Measurements from ENCODE around the gene ORAI3.

Gene ORAI3

DNA sequence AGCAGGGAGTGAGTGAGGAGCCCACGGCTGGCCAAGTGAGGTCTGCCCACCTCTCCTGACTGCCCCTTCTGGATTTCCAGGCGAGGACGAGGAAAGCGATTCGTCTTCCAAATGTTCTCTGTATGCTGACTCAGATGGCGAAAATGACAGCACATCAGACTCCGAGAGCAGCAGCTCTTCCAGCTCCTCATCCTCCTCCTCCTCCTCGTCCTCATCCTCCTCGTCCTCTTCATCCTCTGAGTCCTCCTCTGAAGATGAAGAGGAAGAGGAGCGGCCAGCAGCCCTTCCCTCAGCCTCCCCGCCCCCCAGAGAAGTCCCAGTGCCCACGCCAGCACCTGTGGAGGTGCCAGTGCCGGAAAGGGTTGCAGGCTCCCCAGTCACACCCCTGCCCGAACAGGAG, 22.4 kb downstream of the ORAI3 start:
- DNase-seq (ENCODE audit: low read depth in 2 of 2) = no peak

DNA sequence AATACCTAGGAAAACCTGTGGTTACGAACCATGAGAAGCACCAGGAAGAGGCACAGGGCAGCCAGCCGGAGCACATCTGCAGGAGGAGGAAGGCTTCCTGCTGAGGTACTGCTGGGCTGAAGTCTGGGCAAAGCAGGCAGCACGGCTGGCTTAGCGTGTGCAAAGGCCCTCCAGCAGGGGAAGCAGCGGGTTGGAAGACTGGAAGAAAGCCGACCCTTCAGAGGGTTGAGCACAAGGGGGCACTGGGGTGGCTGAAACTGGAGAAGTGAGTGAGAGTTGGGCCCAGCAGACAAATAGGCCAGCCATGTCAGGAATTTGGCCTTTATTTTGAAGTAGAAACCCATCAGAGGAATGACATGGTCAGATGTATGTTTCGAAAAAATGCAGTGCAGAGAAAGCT, 24.0 kb downstream of the ORAI3 start:
- no peak for DNase-seq (ENCODE audit: low read depth in 2 of 2)

DNA sequence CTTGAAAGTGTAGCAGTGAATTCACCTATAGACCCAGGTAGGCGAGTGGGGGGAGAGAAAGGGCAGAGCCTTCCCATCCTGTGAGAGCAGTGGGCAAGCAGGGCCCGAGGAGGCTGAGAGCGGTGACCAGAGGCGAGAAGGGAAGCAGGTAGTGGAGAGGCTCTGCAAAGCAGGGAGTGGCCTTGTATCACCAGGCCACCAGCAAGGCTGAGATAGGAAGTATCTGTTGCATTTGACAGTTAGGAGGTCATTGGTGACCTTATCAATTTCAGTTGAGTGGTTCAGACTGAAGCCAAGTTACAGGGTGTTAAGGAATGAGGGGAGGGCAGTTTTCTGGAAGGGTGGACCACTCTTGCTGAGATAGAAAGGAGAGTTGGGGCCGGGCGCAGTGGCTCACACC, 25.5 kb downstream of the ORAI3 start:
- DNase-seq (ENCODE audit: low read depth in 2 of 2) = no peak

DNA sequence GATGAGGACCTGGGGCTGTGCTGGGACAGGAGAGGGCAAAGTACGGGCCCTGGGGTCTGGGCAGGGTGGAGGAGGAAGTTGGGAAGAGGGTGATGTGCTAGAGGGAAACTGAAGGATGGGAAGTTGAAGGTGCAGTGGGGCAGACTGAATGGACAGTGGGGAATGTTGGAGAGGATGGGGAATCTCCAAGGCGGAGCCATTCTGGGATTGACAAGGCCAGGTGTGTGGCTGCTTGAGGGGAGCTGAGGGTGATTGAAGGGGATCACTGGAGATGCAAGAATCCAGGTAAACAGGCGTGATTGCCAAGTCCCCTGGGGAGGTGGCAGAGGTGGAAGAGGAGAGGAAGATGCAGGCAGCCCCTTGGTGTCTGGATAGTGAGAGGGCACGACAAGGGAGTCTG, 27.6 kb downstream of the ORAI3 start:
- no peak for DNase-seq (ENCODE audit: low read depth in 2 of 2)

DNA sequence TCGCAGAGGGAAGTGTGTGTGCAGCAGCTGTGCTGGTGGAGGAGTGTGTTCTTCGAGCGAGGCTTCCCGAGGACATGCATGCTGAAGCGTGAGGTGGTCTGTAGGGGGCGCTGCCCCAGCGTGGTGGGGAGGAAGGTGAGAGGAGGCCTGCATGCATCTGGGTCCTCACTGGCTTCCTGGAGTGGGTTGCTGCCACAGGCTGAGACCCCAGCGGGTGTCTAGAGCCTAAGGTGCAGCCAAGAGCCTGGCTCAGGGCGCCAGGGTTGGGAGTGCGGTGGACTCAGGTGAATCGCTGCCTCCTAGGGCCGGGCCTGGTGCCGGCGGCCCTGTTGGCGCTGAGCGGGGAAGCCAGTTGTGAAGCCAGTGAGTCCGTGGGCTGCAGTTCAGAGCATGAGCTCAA, 28.6 kb downstream of the ORAI3 start:
- DNase-seq (ENCODE audit: low read depth in 2 of 2) = no peak

DNA sequence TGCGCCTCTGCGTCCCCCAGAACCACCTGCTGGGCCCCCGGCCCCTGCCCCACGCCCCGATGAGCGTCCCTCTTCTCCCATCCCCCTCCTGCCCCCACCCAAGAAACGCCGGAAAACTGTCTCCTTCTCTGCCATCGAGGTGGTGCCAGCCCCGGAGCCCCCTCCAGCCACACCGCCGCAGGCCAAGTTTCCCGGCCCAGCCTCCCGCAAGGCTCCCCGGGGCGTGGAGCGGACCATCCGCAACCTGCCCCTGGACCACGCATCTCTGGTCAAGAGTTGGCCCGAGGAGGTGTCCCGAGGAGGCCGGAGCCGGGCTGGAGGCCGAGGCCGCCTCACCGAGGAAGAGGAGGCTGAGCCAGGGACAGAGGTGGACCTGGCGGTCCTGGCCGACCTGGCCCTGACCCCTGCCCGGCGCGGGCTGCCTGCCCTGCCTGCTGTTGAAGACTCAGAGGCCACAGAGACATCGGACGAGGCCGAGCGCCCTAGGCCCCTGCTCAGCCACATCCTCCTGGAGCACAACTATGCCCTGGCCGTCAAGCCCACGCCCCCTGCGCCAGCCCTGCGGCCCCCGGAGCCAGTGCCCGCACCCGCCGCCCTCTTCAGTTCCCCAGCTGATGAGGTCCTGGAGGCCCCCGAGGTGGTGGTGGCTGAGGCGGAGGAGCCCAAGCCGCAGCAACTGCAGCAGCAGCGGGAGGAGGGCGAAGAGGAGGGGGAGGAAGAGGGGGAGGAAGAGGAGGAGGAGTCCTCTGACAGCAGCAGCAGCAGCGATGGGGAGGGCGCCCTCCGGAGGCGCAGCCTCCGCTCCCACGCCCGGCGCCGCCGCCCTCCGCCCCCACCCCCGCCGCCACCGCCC, 30.5 kb downstream of the ORAI3 start:
- no peak for DNase-seq (ENCODE audit: low read depth in 2 of 2)

DNA sequence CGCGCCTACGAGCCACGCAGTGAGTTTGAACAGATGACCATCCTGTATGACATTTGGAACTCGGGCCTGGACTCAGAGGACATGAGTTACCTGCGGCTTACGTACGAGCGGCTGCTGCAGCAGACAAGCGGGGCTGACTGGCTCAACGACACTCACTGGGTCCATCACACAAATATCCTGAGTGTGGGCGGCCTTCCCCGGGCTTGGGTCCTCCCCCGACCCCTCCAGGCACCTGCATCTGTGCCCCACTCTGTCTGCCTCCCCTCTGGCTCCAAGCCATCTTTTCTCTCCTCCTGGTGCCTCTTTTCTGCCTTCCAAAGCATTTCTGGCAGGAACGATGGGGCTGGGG, 31.1 kb downstream of the ORAI3 start:
- DNase-seq (ENCODE audit: low read depth in 2 of 2) = no peak

DNA sequence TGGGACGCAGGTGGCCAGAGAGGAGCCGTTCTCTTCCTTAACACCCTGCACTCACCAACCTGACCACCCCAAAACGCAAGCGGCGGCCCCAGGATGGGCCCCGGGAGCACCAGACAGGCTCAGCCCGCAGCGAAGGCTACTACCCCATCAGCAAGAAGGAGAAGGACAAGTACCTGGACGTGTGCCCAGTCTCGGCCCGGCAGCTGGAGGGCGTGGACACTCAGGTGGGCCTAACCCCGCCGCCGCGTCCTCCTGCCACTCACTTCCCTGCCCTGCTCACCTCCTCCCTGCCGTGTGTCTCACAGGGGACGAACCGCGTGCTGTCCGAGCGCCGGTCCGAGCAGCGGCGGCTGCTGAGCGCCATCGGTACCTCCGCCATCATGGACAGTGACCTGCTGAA, 31.6 kb downstream of the ORAI3 start:
- no peak for DNase-seq (ENCODE audit: low read depth in 2 of 2)

DNA sequence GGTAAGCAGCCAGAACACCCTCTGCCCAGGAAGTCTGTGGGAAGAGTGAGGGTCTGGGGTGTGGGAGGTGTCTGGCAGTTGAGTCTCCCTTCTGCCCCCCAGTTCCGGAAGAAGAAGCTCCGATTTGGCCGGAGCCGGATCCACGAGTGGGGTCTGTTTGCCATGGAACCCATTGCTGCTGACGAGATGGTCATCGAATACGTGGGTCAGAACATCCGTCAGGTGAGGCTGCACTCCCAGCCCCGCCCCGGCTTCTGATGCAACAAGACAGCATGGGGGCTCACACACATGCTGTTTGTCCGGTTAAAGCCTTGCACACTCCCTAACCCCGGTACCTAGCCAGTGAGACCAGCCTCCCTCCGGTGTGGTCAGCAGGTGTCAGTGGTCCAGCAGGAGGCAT, 32.1 kb downstream of the ORAI3 start:
- no peak for DNase-seq (ENCODE audit: low read depth in 2 of 2)

DNA sequence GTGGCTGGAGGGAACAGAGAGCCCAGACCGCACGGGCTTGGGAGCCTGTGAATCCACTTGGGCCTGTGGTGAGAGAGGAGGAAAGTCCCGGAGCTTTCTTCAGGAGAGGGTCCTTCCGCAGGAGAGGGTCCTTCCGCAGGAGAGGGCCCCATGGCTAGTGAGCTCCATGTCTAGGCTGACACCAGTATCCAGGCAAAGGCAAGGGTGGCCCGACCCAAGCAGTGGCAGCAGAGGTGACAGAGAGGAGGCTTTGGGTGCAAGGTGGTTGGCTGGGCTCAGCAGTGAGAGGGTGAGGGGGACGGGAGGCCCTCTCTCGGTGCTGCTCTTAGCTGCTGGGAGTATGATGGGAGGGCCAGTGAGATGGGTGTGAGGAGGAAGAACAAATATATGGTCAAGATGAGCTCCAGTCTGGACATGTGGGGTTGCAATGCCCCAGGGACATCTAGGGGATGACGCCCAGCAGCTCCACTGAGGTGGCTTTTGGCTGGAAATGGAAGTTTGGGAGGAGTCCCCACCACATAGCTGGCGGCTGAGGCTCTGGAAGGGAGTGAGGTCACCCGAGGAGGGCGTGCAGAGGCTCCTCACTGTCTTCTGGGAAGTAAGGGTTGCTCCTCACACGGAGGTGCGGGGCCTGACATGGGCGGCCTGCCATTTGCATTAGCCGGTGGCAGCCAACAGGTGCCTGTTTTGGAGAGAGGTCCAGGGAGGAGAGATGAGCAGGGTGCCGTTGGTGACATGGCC, 33.9 kb downstream of the ORAI3 start:
- no peak for DNase-seq (ENCODE audit: low read depth in 2 of 2)

DNA sequence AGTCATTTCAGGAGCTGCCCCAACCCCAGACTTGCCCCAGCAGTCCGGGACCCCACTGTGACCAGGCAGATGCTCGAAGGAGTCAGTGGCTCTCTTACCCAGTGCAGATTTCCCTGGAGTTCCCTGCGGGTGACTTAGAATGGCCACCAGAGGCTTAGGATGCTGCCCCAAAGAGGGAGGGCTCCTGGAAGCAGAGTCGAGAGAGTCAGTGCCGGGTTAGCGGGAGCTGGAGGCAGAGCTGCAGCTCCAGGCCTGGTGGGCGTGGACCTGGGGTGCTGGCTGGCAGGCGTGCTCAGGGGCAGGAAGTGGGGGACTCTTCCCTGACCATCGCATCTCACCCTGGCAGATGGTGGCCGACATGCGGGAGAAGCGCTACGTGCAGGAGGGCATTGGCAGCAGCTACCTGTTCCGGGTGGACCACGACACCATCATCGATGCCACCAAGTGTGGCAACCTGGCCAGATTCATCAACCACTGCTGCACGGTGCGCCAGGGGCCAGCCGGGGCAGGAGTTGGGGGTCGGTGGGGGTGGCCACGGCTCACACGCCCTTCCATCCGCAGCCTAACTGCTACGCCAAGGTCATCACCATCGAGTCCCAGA, 34.5 kb downstream of the ORAI3 start:
- no peak for DNase-seq (ENCODE audit: low read depth in 2 of 2)

DNA sequence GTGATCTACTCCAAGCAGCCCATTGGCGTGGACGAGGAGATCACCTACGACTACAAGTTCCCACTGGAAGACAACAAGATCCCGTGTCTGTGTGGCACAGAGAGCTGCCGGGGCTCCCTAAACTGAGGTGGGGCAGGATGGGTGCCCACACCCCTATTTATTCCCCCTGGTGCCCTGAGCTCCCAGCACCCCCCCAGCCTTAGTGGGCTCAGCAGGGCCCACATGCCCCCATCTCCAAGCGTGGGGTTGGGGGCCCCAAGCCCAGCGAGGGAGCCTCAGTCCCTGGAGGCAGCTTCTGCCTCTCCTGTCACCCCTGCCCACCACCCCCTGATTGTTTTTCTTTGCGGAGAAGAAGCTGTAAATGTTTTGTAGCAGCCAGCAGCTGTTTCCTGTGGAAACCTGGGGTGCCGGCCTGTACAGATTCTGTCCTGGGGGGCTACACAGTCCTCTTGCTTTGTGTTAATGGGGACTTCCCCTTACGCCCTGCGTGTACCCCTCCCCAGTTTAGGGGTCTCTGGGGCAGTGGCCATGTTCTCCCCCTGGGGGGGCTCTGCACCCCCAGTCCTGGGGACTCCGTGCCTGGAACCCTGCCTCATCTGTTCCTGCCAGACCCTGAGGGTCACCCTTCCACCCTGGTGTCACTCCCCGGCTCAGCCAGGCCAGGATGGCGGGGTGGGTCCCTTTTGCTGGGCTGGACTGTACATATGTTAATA, 35.2 kb downstream of the ORAI3 start:
- no peak for DNase-seq (ENCODE audit: low read depth in 2 of 2)

DNA sequence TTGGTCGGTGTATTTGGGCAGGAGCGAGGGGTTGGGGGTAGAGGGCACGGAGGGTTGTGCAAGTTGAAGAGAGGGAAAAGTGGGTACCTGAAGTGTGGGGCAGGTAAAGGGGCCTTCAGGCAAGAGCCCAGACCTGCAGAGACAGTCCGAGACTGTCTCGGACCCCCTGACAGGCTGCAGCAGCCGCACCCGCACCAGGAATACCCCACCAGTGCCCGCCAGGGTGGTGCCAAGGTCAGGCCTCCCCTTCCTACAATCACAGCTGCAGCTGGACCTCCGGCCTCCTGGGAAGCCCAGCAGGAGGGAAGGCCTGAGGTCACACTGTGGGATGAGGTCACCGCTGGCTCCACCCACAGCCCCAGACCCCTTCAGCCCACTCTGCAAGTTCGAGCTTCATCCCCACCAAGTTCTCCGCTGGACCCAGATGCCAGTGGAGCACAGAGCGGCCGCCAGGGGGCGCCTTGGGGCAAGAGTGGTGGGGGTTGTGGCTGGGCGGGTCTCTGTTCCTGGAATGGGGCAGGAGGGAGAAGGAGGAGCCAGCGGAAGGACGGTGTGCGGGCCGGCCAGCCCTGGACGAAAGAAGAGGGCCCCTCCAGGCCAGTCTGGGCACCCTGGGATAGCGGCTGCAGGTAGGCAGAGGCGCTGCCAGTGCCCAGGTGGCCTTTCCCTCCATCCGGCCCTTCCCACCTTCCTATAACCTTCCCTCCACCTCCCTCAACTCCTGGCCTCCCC, 36.0 kb downstream of the ORAI3 start, which contains the start of gene HSD3B7:
Gene HSD3B7 (plus strand): TSS at position 539 of the 732 bp plus-strand sequence. CDS start 452 bp downstream, outside the sequence.
- peak; percentile 60 to 76 for DNase-seq (ENCODE audit: low read depth in 2 of 2)

DNA sequence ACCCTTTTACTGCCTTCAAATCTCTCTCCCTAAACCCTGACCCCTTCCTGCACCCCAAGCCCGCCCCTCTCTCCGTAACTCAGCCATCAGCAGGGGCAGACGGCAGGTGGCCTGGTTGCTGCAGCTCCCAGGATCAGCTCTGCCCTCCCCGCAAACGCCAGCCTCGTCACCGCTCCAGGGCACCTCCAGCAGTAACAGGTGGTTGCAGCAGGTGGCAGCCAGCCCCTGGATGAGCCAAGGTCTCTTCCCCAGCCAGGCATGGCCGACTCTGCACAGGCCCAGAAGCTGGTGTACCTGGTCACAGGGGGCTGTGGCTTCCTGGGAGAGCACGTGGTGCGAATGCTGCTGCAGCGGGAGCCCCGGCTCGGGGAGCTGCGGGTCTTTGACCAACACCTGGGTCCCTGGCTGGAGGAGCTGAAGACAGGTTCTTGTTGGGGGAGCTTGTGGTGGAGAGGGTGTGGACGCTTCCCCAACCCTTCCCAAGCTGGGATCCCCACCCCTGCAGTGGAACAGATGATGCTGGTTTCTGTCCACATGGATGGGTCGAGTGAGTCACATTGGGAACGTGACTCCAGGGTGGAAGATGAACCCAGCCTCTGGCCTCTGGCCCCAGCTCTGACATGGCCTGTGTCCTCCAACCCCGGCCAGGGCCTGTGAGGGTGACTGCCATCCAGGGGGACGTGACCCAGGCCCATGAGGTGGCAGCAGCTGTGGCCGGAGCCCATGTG, 36.7 kb downstream of the ORAI3 start:
- no peak for DNase-seq (ENCODE audit: low read depth in 2 of 2)

DNA sequence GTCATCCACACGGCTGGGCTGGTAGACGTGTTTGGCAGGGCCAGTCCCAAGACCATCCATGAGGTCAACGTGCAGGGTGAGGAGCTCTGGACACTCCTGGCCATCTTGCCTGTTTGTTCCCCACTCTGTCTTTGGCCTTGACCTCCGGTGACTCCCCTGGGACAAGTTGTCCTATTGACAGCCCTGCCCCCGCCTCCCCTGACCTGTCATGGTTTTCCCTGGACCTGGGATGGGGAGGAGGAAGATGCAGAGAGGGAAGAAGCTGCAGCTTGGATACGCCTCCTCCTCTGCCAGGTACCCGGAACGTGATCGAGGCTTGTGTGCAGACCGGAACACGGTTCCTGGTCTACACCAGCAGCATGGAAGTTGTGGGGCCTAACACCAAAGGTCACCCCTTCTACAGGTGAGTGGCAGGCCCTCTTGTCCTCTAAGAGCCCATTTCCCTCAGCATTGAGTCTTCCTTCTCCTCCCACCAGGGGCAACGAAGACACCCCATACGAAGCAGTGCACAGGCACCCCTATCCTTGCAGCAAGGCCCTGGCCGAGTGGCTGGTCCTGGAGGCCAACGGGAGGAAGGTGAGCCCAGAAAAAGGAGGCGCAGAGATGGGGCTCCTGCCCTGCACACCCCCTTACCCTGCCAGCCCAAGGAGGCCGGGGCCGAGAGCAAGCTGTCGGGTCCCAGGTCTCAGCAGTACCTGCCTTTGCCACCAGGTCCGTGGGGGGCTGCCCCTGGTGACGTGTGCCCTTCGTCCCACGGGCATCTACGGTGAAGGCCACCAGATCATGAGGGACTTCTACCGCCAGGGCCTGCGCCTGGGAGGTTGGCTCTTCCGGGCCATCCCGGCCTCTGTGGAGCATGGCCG, 37.5 kb downstream of the ORAI3 start:
- no peak for DNase-seq (ENCODE audit: low read depth in 2 of 2)

DNA sequence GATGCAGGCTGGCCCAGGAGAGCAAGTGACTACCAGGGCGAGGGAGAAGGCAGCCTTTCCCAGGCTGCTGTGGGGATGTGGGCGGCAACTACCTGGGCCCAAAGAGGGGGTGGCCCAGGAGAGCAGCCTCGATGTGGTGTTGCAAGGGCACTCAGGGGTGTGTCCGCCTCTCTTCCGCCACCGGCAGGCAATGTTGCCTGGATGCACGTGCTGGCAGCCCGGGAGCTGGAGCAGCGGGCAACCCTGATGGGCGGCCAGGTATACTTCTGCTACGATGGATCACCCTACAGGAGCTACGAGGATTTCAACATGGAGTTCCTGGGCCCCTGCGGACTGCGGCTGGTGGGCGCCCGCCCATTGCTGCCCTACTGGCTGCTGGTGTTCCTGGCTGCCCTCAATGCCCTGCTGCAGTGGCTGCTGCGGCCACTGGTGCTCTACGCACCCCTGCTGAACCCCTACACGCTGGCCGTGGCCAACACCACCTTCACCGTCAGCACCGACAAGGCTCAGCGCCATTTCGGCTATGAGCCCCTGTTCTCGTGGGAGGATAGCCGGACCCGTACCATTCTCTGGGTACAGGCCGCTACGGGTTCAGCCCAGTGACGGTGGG, 38.8 kb downstream of the ORAI3 start:
- no peak for DNase-seq (ENCODE audit: low read depth in 2 of 2)

DNA sequence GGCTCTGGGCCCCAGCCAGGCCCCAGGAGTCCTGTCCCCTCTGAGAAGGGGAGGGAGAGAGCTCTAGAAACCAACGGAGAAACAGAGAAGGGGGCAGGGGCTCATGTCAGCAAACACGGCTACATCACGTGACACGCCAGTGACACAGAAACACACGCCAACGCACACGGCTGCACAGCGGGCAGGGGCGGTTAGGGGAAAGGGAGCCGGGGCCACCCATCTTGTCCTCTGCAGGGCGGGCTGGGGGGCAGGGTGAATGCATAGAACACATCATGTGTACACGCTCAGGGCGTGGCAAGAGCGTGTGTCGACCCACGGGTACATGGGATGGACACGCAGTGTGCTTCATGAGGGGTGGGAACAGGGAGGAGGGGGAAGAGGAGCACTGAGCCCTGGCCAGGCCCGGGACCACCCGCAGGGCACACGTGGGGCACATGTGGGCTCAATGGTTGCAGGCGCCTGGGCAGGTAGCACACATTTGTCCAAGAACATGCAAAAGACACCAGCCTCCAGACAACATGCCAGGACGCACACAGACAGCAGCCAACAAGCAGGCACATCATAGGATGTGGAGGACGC, 40.7 kb downstream of the ORAI3 start:
- no peak for DNase-seq (ENCODE audit: low read depth in 2 of 2)

DNA sequence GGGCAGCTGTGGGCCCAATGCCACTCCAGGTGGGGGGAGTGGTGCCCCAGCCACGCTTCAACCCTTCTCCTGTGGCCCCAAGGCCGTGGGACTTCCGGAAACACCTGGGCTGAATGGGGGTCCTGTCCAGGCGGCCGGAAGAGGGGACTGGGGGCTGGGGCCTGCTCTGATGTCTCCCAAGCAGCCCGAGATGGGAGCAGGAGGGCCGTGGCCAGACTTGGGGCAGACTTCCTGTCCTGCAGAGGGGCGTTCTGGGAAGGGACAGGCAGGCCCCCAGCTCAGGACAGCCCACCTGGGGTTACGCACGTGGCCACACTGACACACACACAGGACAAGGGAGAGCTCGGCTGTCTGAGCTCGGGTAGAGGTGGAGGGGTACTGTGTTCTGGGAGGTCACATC, 41.2 kb downstream of the ORAI3 start:
- no peak for DNase-seq (ENCODE audit: low read depth in 2 of 2)

DNA sequence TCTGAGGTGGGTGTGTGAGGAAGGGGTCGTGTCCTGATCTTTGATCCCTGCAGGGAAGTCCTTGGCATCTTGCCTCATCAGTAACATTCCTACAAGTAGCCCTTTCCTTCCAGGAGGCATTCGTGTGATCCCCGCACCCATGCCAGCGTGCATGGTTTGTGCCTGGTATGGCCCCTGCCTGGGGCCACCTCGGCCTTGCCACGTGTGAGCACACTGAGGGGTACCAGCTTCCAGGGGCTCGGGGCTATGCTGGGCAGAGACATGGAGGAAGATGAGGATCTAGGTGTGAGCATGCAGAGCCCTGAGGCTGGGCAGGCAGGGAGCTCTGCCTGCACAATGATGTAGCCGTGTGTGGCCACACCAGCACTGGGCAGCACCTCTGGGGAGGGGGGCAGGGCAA, 42.2 kb downstream of the ORAI3 start:
- DNase-seq (ENCODE audit: low read depth in 2 of 2) = no peak

Measured in stimulated activated CD4-positive, alpha-beta T cell treated with anti-CD3 and anti-CD28 coated beads, Interleukin-1b, Interleukin-23, amount 100 ng/mL, for 1 hour (primary cell).